A549 (cell line): ENCODE results near the gene GRIP1. TPM values are rescaled to one million over a fixed set of nuclear protein-coding genes. Genes with fewer than 3 reads are reported as not detected.

Experiments used
- ATAC-seq, 2 experiments: fragments of 200-7000 bp in 1 of 2; fragments of >200 bp in 1 of 2; cut with Nextera tagmentation in 1 of 2; cut with Tn5 transposase in 1 of 2; 3 replicates each; pipeline versions ENCODE4 v1.8.0 to v1.9.1; 2018 to 2020; ENCODE audit warnings: mild to moderate bottlenecking in 1 of 2, moderate library complexity in 1 of 2
- CTCF ChIA-PET: fragments of 300-600 bp; sonication (Branson Sonifier 250); formaldehyde crosslinking; extraction: SDS; loops from one replicate; lab custom pipeline; 2021; ENCODE audit warnings: antibody characterized with exemption, inconsistent platforms; lab: Yijun Ruan, JAX
- POLR2A ChIA-PET: fragments of 350-600 bp; formaldehyde crosslinking; extraction: SDS; loops from one replicate; lab custom pipeline; 2021; ENCODE audit warnings: antibody characterized with exemption, inconsistent platforms; lab: Yijun Ruan, JAX
- DNase-seq, 2 experiments: peaks; one replicate each; pipeline versions ENCODE4 v3.0.0 to v3.0.0-alpha.2; 2011 to 2016; ENCODE audit warnings: low read depth in 1 of 2, low spot score in 1 of 2
- FAIRE-seq: peaks from 2 replicates; lab custom pipeline; 2011; peaks lifted over from hg19 to GRCh38; lab: Jason Lieb, UNC
- H3K27ac ChIP-seq, 2 experiments: fragments of >200 bp; sonication (Bioruptor Twin); formaldehyde crosslinking; 3 replicates each; pipeline ENCODE4 v1.5.1; 2016 to 2017
- H3K4me1 ChIP-seq: fragments of >200 bp; sonication (Bioruptor Twin); formaldehyde crosslinking; 3 replicates; pipeline ENCODE4 v1.6.1; 2016
- H3K4me2 ChIP-seq: fragments of >200 bp; sonication (Bioruptor Twin); formaldehyde crosslinking; 3 replicates; pipeline ENCODE4 v1.6.1; 2016
- H3K4me3 ChIP-seq: fragments of >200 bp; sonication (Bioruptor Twin); formaldehyde crosslinking; 3 replicates; pipeline ENCODE4 v1.5.1; 2016
- H3K9me3 ChIP-seq: fragments of >200 bp; sonication (Bioruptor Twin); formaldehyde crosslinking; 3 replicates; pipeline ENCODE4 v1.6.1; 2016
- BCL3 ChIP-seq: fragments of >200 bp; sonication (Bioruptor Twin); formaldehyde crosslinking; IDR thresholded peaks from 3 replicates; pipeline ENCODE4 v1.6.1; 2016
- CBX2 ChIP-seq: fragments of 200-600 bp; sonication (generic); IDR thresholded peaks from 2 replicates; pipeline ENCODE4 v1.6.1; 2016; ENCODE audit warnings: low read depth, mild to moderate bottlenecking, borderline replicate concordance
- CHD4 ChIP-seq: fragments of 200-600 bp; sonication (generic); IDR thresholded peaks from 2 replicates; pipeline ENCODE4 v1.6.1; 2016; ENCODE audit warnings: antibody characterized with exemption, mild to moderate bottlenecking, borderline replicate concordance
- CTCF ChIP-seq: fragments of >200 bp; sonication (Bioruptor Twin); formaldehyde crosslinking; IDR thresholded peaks from 3 replicates; pipeline ENCODE4 v1.5.1; 2016
- EP300 ChIP-seq, 2 experiments: fragments of >200 bp; sonication (Bioruptor Twin); formaldehyde crosslinking; IDR thresholded peaks; 2 replicates in 1 of 2; 3 replicates in 1 of 2; pipeline ENCODE4 v1.6.1; 2016 to 2017
- ESRRA ChIP-seq: fragments of 150-350 bp; IDR thresholded peaks from 2 replicates; pipeline ENCODE4 v1.6.1; 2014; ENCODE audit warnings: mild to moderate bottlenecking, low read length, borderline replicate concordance
- FOSB ChIP-seq: fragments of 250-450 bp; sonication (Bioruptor Pico); IDR thresholded peaks from 2 replicates; pipeline ENCODE4 v1.5.0; 2020; ENCODE audit warnings: mild to moderate bottlenecking, moderate library complexity
- FOSL2 ChIP-seq, 2 experiments: fragments of 450-650 bp in 1 of 2; fragments of >200 bp in 1 of 2; sonication (Bioruptor Twin) in 1 of 2; formaldehyde crosslinking; IDR thresholded peaks; 2 replicates each; pipeline versions ENCODE4 v1.5.0 to v1.6.1; 2016 to 2020; ENCODE audit warnings: mild to moderate bottlenecking in 1 of 2, moderate library complexity in 1 of 2
- HDAC2 ChIP-seq: fragments of 200-600 bp; sonication (generic); IDR thresholded peaks from 2 replicates; pipeline ENCODE4 v1.6.1; 2016
- HES2 ChIP-seq: fragments of >200 bp; sonication (Bioruptor Twin); formaldehyde crosslinking; IDR thresholded peaks from 2 replicates; pipeline ENCODE4 v1.6.1; 2016
- HEYL ChIP-seq: fragments of 250-450 bp; sonication (Bioruptor Pico); IDR thresholded peaks from 2 replicates; pipeline ENCODE4 v1.8.0; 2021; ENCODE audit warnings: mild to moderate bottlenecking, moderate library complexity
- HMGXB4 ChIP-seq: fragments of 250-450 bp; sonication (Bioruptor Pico); IDR thresholded peaks from 2 replicates; pipeline ENCODE4 v1.5.0; 2021; ENCODE audit warnings: mild to moderate bottlenecking, moderate library complexity, borderline replicate concordance
- HOXA7 ChIP-seq: fragments of 250-450 bp; sonication (Bioruptor Pico); IDR thresholded peaks from 2 replicates; pipeline ENCODE4 v1.5.0; 2020; ENCODE audit warnings: mild to moderate bottlenecking, moderate library complexity
- HOXB13 ChIP-seq: fragments of 250-450 bp; sonication (Bioruptor Pico); IDR thresholded peaks from 2 replicates; pipeline ENCODE4 v1.5.0; 2020; ENCODE audit warnings: low read depth, mild to moderate bottlenecking, moderate library complexity
- HOXB5 ChIP-seq: fragments of 250-450 bp; sonication (Bioruptor Pico); IDR thresholded peaks from 2 replicates; pipeline ENCODE4 v1.5.0; 2020; ENCODE audit warnings: mild to moderate bottlenecking, moderate library complexity
- JUN ChIP-seq, 2 experiments: fragments of >200 bp; sonication (Bioruptor Twin); formaldehyde crosslinking; IDR thresholded peaks; 2 replicates in 1 of 2; 3 replicates in 1 of 2; pipeline ENCODE4 v1.6.1; 2016 to 2017
- KDM1A ChIP-seq: fragments of 200-600 bp; sonication (generic); IDR thresholded peaks from 2 replicates; pipeline ENCODE4 v1.6.1; 2016; ENCODE audit warnings: low read depth, mild to moderate bottlenecking
- KDM5A ChIP-seq: fragments of 200-600 bp; sonication (generic); IDR thresholded peaks from 2 replicates; pipeline ENCODE4 v1.6.1; 2016; ENCODE audit warnings: antibody characterized with exemption, mild to moderate bottlenecking
- MAFK ChIP-seq: fragments of 450-650 bp; IDR thresholded peaks from 2 replicates; pipeline ENCODE4 v1.6.1; 2014; ENCODE audit not compliant: partially characterized antibody
- MAX ChIP-seq: IDR thresholded peaks from 2 replicates; pipeline ENCODE4 v1.6.1; 2012
- RCOR1 ChIP-seq: fragments of 150-350 bp; IDR thresholded peaks from 2 replicates; pipeline ENCODE4 v1.6.1; 2014; ENCODE audit warnings: antibody characterized with exemption, low read length, low read depth
- RNF2 ChIP-seq: fragments of 200-600 bp; sonication (generic); IDR thresholded peaks from 2 replicates; pipeline ENCODE4 v1.6.1; 2016; ENCODE audit warnings: low read depth, mild to moderate bottlenecking, antibody characterized with exemption, moderate library complexity, borderline replicate concordance
- TP53 ChIP-seq: fragments of 250-450 bp; sonication (Bioruptor Pico); IDR thresholded peaks from 2 replicates; pipeline ENCODE4 v1.5.0; 2021; ENCODE audit warnings: mild to moderate bottlenecking, moderate library complexity
- USF2 ChIP-seq: fragments of 450-650 bp; IDR thresholded peaks from 2 replicates; pipeline ENCODE4 v1.6.1; 2014; ENCODE audit warnings: antibody characterized with exemption
- ZC3H11A ChIP-seq: fragments of 450-650 bp; IDR thresholded peaks from 2 replicates; pipeline ENCODE4 v1.6.1; 2014; ENCODE audit warnings: antibody characterized with exemption, mild to moderate bottlenecking
- ZFP36 ChIP-seq: fragments of 450-650 bp; IDR thresholded peaks from 2 replicates; pipeline ENCODE4 v1.6.1; 2014; ENCODE audit warnings: borderline replicate concordance; ENCODE audit not compliant: partially characterized antibody
- ZSCAN20 ChIP-seq: fragments of 250-450 bp; sonication (Bioruptor Pico); IDR thresholded peaks from 2 replicates; pipeline ENCODE4 v1.8.0; 2022; ENCODE audit warnings: mild to moderate bottlenecking, moderate library complexity
- WGBS: methylation state at CpG from one replicate; pipeline ENCODE4 v1.1.6; 2017; ENCODE audit errors: missing lambda C conversion rate; 5-methylcytosine and 5-hydroxymethylcytosine counted together
- polyA plus RNA-seq, 4 experiments: library from polyadenylated mRNA; depleted of rRNA in 3 of 4; stranded (reverse); fragments of >200 nt; fragmentation: RNase III in 1 of 4; extraction: RNeasy Plus Mini Kit Qiagen cat#74134 plus additional on column Dnase treatment in 1 of 4; gene quantifications; 2 replicates in 3 of 4; 3 replicates in 1 of 4; pipeline ENCODE4 v1.2.3, GENCODE V29; 2011 to 2017

GRIP1 gene
- polyA plus RNA-seq, 2 of the 4 experiments (the other 2 are of a cell fraction): 4.6 to 5.8 TPM

GRCh38 chr12:66537876-66538275 lies 141.0 kb downstream of the GRIP1 start:
- FAIRE-seq: no peak
- TF ChIP-seq FOSB (CRISPR knock-in tag) (no peak), CHD4 (no peak), EP300 (IDR thresholded peaks at IDR 0.05) (no peak), ZSCAN20 (CRISPR knock-in tag) (no peak), ZC3H11A (no peak), HMGXB4 (CRISPR knock-in tag) (no peak), KDM5A (no peak), MAX (no peak), HOXA7 (no peak), HOXB5 (no peak), RCOR1 (no peak), FOSL2 (IDR thresholded peaks at IDR 0.05) (no peak), FOSL2 (CRISPR knock-in tag; IDR thresholded peaks at IDR 0.05) (no peak)
- no peak overlapping the region for H3K4me3 ChIP-seq
- ChIA-PET POLR2A (no interaction called here), CTCF (no interaction called here)
- 89% methylated on average over 3 of the region's 3 CpGs for WGBS
- DNase-seq: no peak
- no peak overlapping the region for H3K27ac ChIP-seq
- no peak for ATAC-seq
- no peak overlapping the region for H3K4me2 ChIP-seq
- no peaks in the 10 kb centered on the region for H3K9me3 ChIP-seq
- no peaks in the 10 kb centered on the region for H3K4me1 ChIP-seq

- no peak for ATAC-seq
- WGBS: 74% methylated on average over 2 of the region's 2 CpGs
- TF ChIP-seq ESRRA (no peak), FOSB (CRISPR knock-in tag) (no peak), HEYL (CRISPR knock-in tag) (no peak)
- Histone ChIP-seq H3K27ac (no peak overlapping the region), H3K9me3 (no peaks in the 10 kb centered on the region), H3K4me3 (no peak overlapping the region), H3K4me1 (no peaks in the 10 kb centered on the region), H3K4me2 (no peak overlapping the region)
- ChIA-PET POLR2A (no interaction called here), CTCF (interaction anchor here (0.6 to 1.6 kb wide), 2 partner anchors 43 to 471 kb away, joined by 3 read pairs; no protein-coding TSS in a partner anchor)
- no peak for DNase-seq
- no peak for FAIRE-seq
Observed at GRCh38 chr12:66533767-66534166, 145.1 kb downstream of the GRIP1 start.

GRCh38 chr12:66531766-66532165 lies 147.1 kb downstream of the GRIP1 start:
- FAIRE-seq (no peak), ATAC-seq (no peak), DNase-seq (no peak)
- Histone ChIP-seq H3K9me3 (no peaks in the 10 kb centered on the region), H3K27ac (no peak overlapping the region), H3K4me2 (no peak overlapping the region), H3K4me1 (no peaks in the 10 kb centered on the region), H3K4me3 (no peak overlapping the region)
- ChIA-PET POLR2A (no interaction called here), CTCF (no interaction called here)
- WGBS: 66% methylated on average over 2 of the region's 2 CpGs
- TF ChIP-seq MAFK (no peak), EP300 (IDR thresholded peaks at IDR 0.05) (no peak), ZFP36 (no peak), RNF2 (no peak), HES2 (no peak), CTCF (no peak), KDM5A (no peak), HDAC2 (no peak), USF2 (no peak), JUN (IDR thresholded peaks at IDR 0.05) (no peak), CBX2 (no peak), HOXB13 (CRISPR knock-in tag) (no peak), ZC3H11A (no peak), BCL3 (no peak), TP53 (no peak), KDM1A (no peak)
